HG03060 (cell line): ENCODE results near the gene IBTK.
"Not testable (repeated sequence)": the region's sequence is repeated elsewhere in the genome, so short reads cannot be mapped to it uniquely, and the experiment has no call there.

ENCODE experiments used
- ATAC-seq: cut with Tn5 transposase; IDR thresholded peaks from one replicate; pipeline ENCODE4 v1.9.1; 2021; ENCODE audit warnings: low read depth, moderate number of reproducible peaks; ENCODE audit not compliant: unreplicated experiment

The IBTK gene

GRCh38 chr6:82179415-82179814, 68.1 kb downstream of the IBTK start:
- ATAC-seq, result no peak

GRCh38 chr6:82178759-82179112, 68.8 kb downstream of the IBTK start:
- no peak for ATAC-seq

- ATAC-seq, result no peak
These were observed 69.3 kb downstream of the IBTK start for GRCh38 chr6:82178077-82178758.

GRCh38 chr6:82176616-82177015, 70.9 kb downstream of the IBTK start:
- ATAC-seq, result no peak

- ATAC-seq, result no peak
These were observed 75.0 kb downstream of the IBTK start for GRCh38 chr6:82172594-82172993.

GRCh38 chr6:82169138-82169876, 78.2 kb downstream of the IBTK start:
- no peak for ATAC-seq

- no peak for ATAC-seq
These were observed 81.1 kb downstream of the IBTK start for GRCh38 chr6:82166493-82166892.

GRCh38 chr6:82160255-82160990, 87.1 kb downstream of the IBTK start:
- no peak for ATAC-seq

GRCh38 chr6:82152786-82153185, 94.8 kb downstream of the IBTK start:
- not testable (repeated sequence) for ATAC-seq

GRCh38 chr6:82151147-82151546, 96.4 kb downstream of the IBTK start:
- not testable (repeated sequence) for ATAC-seq

GRCh38 chr6:82145926-82146452, 101.6 kb downstream of the IBTK start:
- no peak for ATAC-seq

GRCh38 chr6:82144852-82145340, 102.6 kb downstream of the IBTK start:
- no peak for ATAC-seq

GRCh38 chr6:82144007-82144851, 103.3 kb downstream of the IBTK start:
- ATAC-seq, result peak; percentile 91

- ATAC-seq, result no peak
These were observed 104.5 kb downstream of the IBTK start for GRCh38 chr6:82143041-82143481.

- ATAC-seq, result no peak
These were observed 105.0 kb downstream of the IBTK start for GRCh38 chr6:82142524-82142923.

GRCh38 chr6:82138075-82138791, 109.3 kb downstream of the IBTK start:
- no peak for ATAC-seq

- no peak for ATAC-seq
These were observed 116.1 kb downstream of the IBTK start for GRCh38 chr6:82131441-82131840.

GRCh38 chr6:82129797-82130196, 117.7 kb downstream of the IBTK start:
- no peak for ATAC-seq

GRCh38 chr6:82128973-82129372, 118.6 kb downstream of the IBTK start:
- not testable (repeated sequence) for ATAC-seq
